ENCODE results near the gene TMTC3. TPM values are rescaled to one million over a fixed set of nuclear protein-coding genes. Genes with fewer than 3 reads are reported as not detected.
"Not testable (repeated sequence)": the region's sequence is repeated elsewhere in the genome, so short reads cannot be mapped to it uniquely, and the experiment has no call there.

The TMTC3 gene
- total and polyA plus RNA-seq, 9 donors: 9.2 to 27.4 (median 13.3) TPM

- Histone ChIP-seq H3K27ac (ENCODE audit: low read length) (no peak overlapping the region), H3K36me3 (ENCODE audit: control insufficient read depth, insufficient read depth, low read length) (peaks cover 9% of the 10 kb centered on the region), H3K4me1 (ENCODE audit: control insufficient read depth, insufficient read depth, low read length) (no peaks in the 10 kb centered on the region), H3K4me3 (ENCODE audit: low read length) (no peak overlapping the region), H3K9me3 (replicated peaks; ENCODE audit: control insufficient read depth, low read depth, low read length) (no peaks in the 10 kb centered on the region), H3K27me3 (ENCODE audit: control insufficient read depth, insufficient read depth, low read length) (no peaks in the 10 kb centered on the region)
- DNase-seq: no peak
These were observed 9.7 kb upstream of the TMTC3 start for GRCh38 chr12:88132392-88132791.

- H3K27me3 ChIP-seq (ENCODE audit: control insufficient read depth, insufficient read depth, low read length); H3K9me3 ChIP-seq (replicated peaks; ENCODE audit: control insufficient read depth, low read depth, low read length); H3K36me3 ChIP-seq (ENCODE audit: control insufficient read depth, insufficient read depth, low read length); H3K4me3 ChIP-seq (ENCODE audit: low read length); H3K4me1 ChIP-seq (ENCODE audit: control insufficient read depth, insufficient read depth, low read length); H3K27ac ChIP-seq (ENCODE audit: low read length); DNase-seq: not testable (repeated sequence)
- no CpG with 5 or more reads among the region's 2 CpGs for WGBS (ENCODE audit: insufficient coverage)
These were observed 8.9 kb upstream of the TMTC3 start for GRCh38 chr12:88133181-88133580.

- DNase-seq; H3K4me3 ChIP-seq (ENCODE audit: low read length); H3K4me1 ChIP-seq (ENCODE audit: control insufficient read depth, insufficient read depth, low read length); H3K27me3 ChIP-seq (ENCODE audit: control insufficient read depth, insufficient read depth, low read length); H3K9me3 ChIP-seq (replicated peaks; ENCODE audit: control insufficient read depth, low read depth, low read length); H3K27ac ChIP-seq (ENCODE audit: low read length): not testable (repeated sequence)
- WGBS (ENCODE audit: insufficient coverage): 96% methylated on average over 4 of the region's 4 CpGs
- peaks cover 13% of the 10 kb centered on the region for H3K36me3 ChIP-seq (ENCODE audit: control insufficient read depth, insufficient read depth, low read length)
These were observed 2.4 kb upstream of the TMTC3 start for GRCh38 chr12:88139711-88140110.

GRCh38 chr12:88141425-88141773, 708 bp upstream of the TMTC3 start:
- no peaks in the 10 kb centered on the region for H3K27me3 ChIP-seq (ENCODE audit: control insufficient read depth, insufficient read depth, low read length)
- H3K4me1 ChIP-seq (ENCODE audit: control insufficient read depth, insufficient read depth, low read length): peaks cover 6% of the 10 kb centered on the region
- H3K9me3 ChIP-seq (replicated peaks; ENCODE audit: control insufficient read depth, low read depth, low read length): no peaks in the 10 kb centered on the region
- DNase-seq: no peak
- peak overlapping the region; percentile 93 for H3K4me3 ChIP-seq (ENCODE audit: low read length)
- peak overlapping the region; percentile 93 for H3K27ac ChIP-seq (ENCODE audit: low read length)
- peaks cover 11% of the 10 kb centered on the region for H3K36me3 ChIP-seq (ENCODE audit: control insufficient read depth, insufficient read depth, low read length)
- WGBS (ENCODE audit: insufficient coverage): 0% methylated on average over 5 of the region's 13 CpGs

GRCh38 chr12:88142610-88142991, 494 bp downstream of the TMTC3 start:
- peak overlapping the region; percentile 75 for H3K27ac ChIP-seq (ENCODE audit: low read length)
- 1% methylated on average over 10 of the region's 18 CpGs for WGBS (ENCODE audit: insufficient coverage)
- H3K9me3 ChIP-seq (replicated peaks; ENCODE audit: control insufficient read depth, low read depth, low read length): no peaks in the 10 kb centered on the region
- H3K36me3 ChIP-seq (ENCODE audit: control insufficient read depth, insufficient read depth, low read length): peaks cover 8% of the 10 kb centered on the region
- H3K27me3 ChIP-seq (ENCODE audit: control insufficient read depth, insufficient read depth, low read length): no peaks in the 10 kb centered on the region
- peak overlapping the region; percentile 93 for H3K4me3 ChIP-seq (ENCODE audit: low read length)
- H3K4me1 ChIP-seq (ENCODE audit: control insufficient read depth, insufficient read depth, low read length): peaks cover 6% of the 10 kb centered on the region
- no peak for DNase-seq

GRCh38 chr12:88144037-88144436, 1.9 kb downstream of the TMTC3 start:
- Histone ChIP-seq H3K27ac (ENCODE audit: low read length) (no peak overlapping the region), H3K27me3 (ENCODE audit: control insufficient read depth, insufficient read depth, low read length) (no peaks in the 10 kb centered on the region), H3K9me3 (replicated peaks; ENCODE audit: control insufficient read depth, low read depth, low read length) (no peaks in the 10 kb centered on the region), H3K4me3 (ENCODE audit: low read length) (no peak overlapping the region), H3K36me3 (ENCODE audit: control insufficient read depth, insufficient read depth, low read length) (peaks cover 4% of the 10 kb centered on the region), H3K4me1 (ENCODE audit: control insufficient read depth, insufficient read depth, low read length) (peaks cover 6% of the 10 kb centered on the region)
- WGBS (ENCODE audit: insufficient coverage): no CpG with 5 or more reads among the region's 5 CpGs
- no peak for DNase-seq

GRCh38 chr12:88144546-88145468, 2.7 kb downstream of the TMTC3 start:
- Histone ChIP-seq H3K27me3 (ENCODE audit: control insufficient read depth, insufficient read depth, low read length) (no peaks in the 10 kb centered on the region), H3K9me3 (replicated peaks; ENCODE audit: control insufficient read depth, low read depth, low read length) (no peaks in the 10 kb centered on the region), H3K36me3 (ENCODE audit: control insufficient read depth, insufficient read depth, low read length) (peaks cover under 1% of the 10 kb centered on the region), H3K4me3 (ENCODE audit: low read length) (no peak overlapping the region), H3K4me1 (ENCODE audit: control insufficient read depth, insufficient read depth, low read length) (peaks cover 6% of the 10 kb centered on the region), H3K27ac (ENCODE audit: low read length) (no peak overlapping the region)
- DNase-seq: no peak
- no CpG with 5 or more reads among the region's 3 CpGs for WGBS (ENCODE audit: insufficient coverage)

GRCh38 chr12:88145567-88146505, 3.7 kb downstream of the TMTC3 start:
- H3K4me1 ChIP-seq (ENCODE audit: control insufficient read depth, insufficient read depth, low read length): peaks cover 6% of the 10 kb centered on the region

GRCh38 chr12:88150063-88150462, 8.0 kb downstream of the TMTC3 start:
- no peaks in the 10 kb centered on the region for H3K27me3 ChIP-seq (ENCODE audit: control insufficient read depth, insufficient read depth, low read length)

More at GRCh38 chr12:88145567-88146505, 3.7 kb downstream of the TMTC3 start:
- H3K27ac ChIP-seq (ENCODE audit: low read length): no peak overlapping the region
- H3K27me3 ChIP-seq (ENCODE audit: control insufficient read depth, insufficient read depth, low read length): no peaks in the 10 kb centered on the region
- WGBS (ENCODE audit: insufficient coverage): no CpG with 5 or more reads among the region's 5 CpGs
- no peaks in the 10 kb centered on the region for H3K36me3 ChIP-seq (ENCODE audit: control insufficient read depth, insufficient read depth, low read length)
- no peaks in the 10 kb centered on the region for H3K9me3 ChIP-seq (replicated peaks; ENCODE audit: control insufficient read depth, low read depth, low read length)
- DNase-seq: no peak
- H3K4me3 ChIP-seq (ENCODE audit: low read length): no peak overlapping the region

GRCh38 chr12:88153959-88154358, 11.9 kb downstream of the TMTC3 start:
- peak; percentile 50 for DNase-seq
- H3K36me3 ChIP-seq (ENCODE audit: control insufficient read depth, insufficient read depth, low read length): peaks cover 3% of the 10 kb centered on the region

More at GRCh38 chr12:88150063-88150462, 8.0 kb downstream of the TMTC3 start:
- Histone ChIP-seq H3K4me1 (ENCODE audit: control insufficient read depth, insufficient read depth, low read length) (no peaks in the 10 kb centered on the region), H3K27ac (ENCODE audit: low read length) (no peak overlapping the region), H3K9me3 (replicated peaks; ENCODE audit: control insufficient read depth, low read depth, low read length) (no peaks in the 10 kb centered on the region), H3K36me3 (ENCODE audit: control insufficient read depth, insufficient read depth, low read length) (no peaks in the 10 kb centered on the region), H3K4me3 (ENCODE audit: low read length) (no peak overlapping the region)
- 100% methylated on average over 1 of the region's 2 CpGs for WGBS (ENCODE audit: insufficient coverage)
- no peak for DNase-seq

More at GRCh38 chr12:88153959-88154358, 11.9 kb downstream of the TMTC3 start:
- Histone ChIP-seq H3K4me1 (ENCODE audit: control insufficient read depth, insufficient read depth, low read length) (no peaks in the 10 kb centered on the region), H3K9me3 (replicated peaks; ENCODE audit: control insufficient read depth, low read depth, low read length) (no peaks in the 10 kb centered on the region), H3K4me3 (ENCODE audit: low read length) (no peak overlapping the region), H3K27me3 (ENCODE audit: control insufficient read depth, insufficient read depth, low read length) (no peaks in the 10 kb centered on the region), H3K27ac (ENCODE audit: low read length) (no peak overlapping the region)
- no CpG with 5 or more reads among the region's 3 CpGs for WGBS (ENCODE audit: insufficient coverage)

Measured in muscle of leg (tissue), 11 donors.